AG04449 (cell line): ENCODE measurements around the gene CAMK2A.

Source experiments
- CTCF ChIA-PET: fragments of 350-600 bp; formaldehyde crosslinking; extraction: SDS; loops from one replicate; lab custom pipeline; 2021; ENCODE audit warnings: antibody characterized with exemption; lab: Yijun Ruan, JAX
- POLR2A ChIA-PET: fragments of 400-600, 350-600 bp; formaldehyde crosslinking; extraction: SDS; loops from one replicate; lab custom pipeline; 2020; ENCODE audit warnings: antibody characterized with exemption, inconsistent platforms; lab: Yijun Ruan, JAX
- DNase-seq: peaks from one replicate; pipeline ENCODE4 v3.0.0-alpha.2; 2010; ENCODE audit warnings: low read depth, low spot score
- H3K4me3 ChIP-seq: 2 replicates; pipeline ENCODE4 v1.5.1; 2011; ENCODE audit warnings: low read depth, mild to moderate bottlenecking, control low read depth, low read length
- CTCF ChIP-seq: IDR thresholded peaks from one replicate; pipeline ENCODE4 v1.5.1; 2011; ENCODE audit warnings: mild to moderate bottlenecking, moderate library complexity, low read length, control low read depth, inconsistent platforms; ENCODE audit not compliant: insufficient read depth; ENCODE audit errors: missing control alignments

Gene CAMK2A

GRCh38 chr5:150270541-150271295 is 18.9 kb downstream of the CAMK2A start:
- POLR2A ChIA-PET: interaction anchor here (0.6 kb wide), 1 partner anchor 132 kb away, joined by 3 read pairs; no protein-coding TSS in a partner anchor
- no peak for DNase-seq
- TF ChIP-seq CTCF: no peak
- CTCF ChIA-PET: interaction anchor here (0.9 to 15.7 kb wide), 6 partner anchors 9 to 165 kb away, joined by 3 to 265 read pairs (median 4); no protein-coding TSS in a partner anchor
- H3K4me3 ChIP-seq: no peak overlapping the region

GRCh38 chr5:150266871-150267291 is 22.7 kb downstream of the CAMK2A start:
- TF ChIP-seq CTCF: no peak
- ChIA-PET CTCF (interaction anchor here (0.8 to 15.7 kb wide), 6 partner anchors 8 to 170 kb away, joined by 3 to 265 read pairs (median 6); no protein-coding TSS in a partner anchor), POLR2A (no interaction called here)
- no peak overlapping the region for H3K4me3 ChIP-seq
- no peak for DNase-seq

- ChIA-PET CTCF (interaction anchor here (1.0 to 15.7 kb wide), 5 partner anchors 9 to 171 kb away, joined by 3 to 265 read pairs (median 7); no protein-coding TSS in a partner anchor), POLR2A (no interaction called here)
- no peak for TF ChIP-seq CTCF
- no peak overlapping the region for H3K4me3 ChIP-seq
- no peak for DNase-seq
These were observed 23.6 kb downstream of the CAMK2A start for GRCh38 chr5:150265870-150266383.

- POLR2A ChIA-PET: no interaction called here
- CTCF ChIA-PET: interaction anchor here (0.9 to 15.7 kb wide), 5 partner anchors 9 to 172 kb away, joined by 3 to 265 read pairs (median 4); no protein-coding TSS in a partner anchor
These were observed 24.6 kb downstream of the CAMK2A start for GRCh38 chr5:150264667-150265603.

More at GRCh38 chr5:150264667-150265603, 24.6 kb downstream of the CAMK2A start:
- no peak for TF ChIP-seq CTCF
- no peak for DNase-seq
- H3K4me3 ChIP-seq: no peak overlapping the region
